ENCODE measurements around the gene PAK6.

PAK6 gene

DNA sequence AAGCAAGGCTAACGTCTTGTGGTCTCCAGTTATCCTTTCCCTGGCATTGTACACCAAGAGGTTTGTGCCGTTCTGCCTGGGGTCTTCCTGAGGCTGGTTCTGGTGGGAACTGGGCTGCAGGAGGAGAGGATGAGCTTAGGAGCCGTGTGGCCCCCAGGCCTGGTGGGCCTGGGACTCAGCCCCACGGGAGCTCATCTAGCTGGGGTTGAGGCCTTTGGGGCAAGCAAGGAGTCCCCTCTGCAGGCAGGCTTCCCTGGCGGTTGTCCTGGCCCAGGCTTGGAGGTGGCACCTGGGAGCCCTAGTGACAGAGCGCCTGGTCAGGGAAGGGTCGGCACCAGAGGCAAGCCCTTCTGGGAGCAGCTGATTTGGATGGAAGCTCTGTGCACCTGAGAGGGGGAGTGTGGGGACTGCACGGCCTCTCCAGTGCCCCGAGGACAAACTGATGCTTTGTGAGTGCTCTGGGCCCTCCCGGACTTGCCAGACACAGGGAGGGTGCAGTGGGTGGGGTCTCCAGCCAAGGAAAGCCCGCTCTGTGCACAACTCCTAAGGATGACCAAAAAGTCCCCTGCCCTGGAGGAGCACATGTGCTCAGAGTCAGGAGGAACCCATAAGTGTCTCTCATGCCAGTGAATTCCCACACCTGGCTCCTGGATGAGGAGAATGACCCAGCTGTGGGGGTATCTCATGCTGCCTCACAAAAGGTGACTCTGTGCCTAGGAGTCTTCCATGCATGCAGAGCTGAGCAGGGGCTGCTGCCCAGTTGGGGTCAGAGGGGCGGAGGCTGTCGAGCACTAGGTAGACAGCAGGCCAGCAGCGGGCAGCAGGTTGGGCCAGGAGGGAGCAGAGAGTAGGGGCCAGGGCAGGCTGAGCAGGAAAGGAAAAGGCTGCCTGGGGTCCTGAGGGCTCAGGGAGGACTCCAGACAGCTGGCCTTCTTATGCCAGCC, 2.7 kb downstream of the PAK6 start:
- no peak for DNase-seq

DNA sequence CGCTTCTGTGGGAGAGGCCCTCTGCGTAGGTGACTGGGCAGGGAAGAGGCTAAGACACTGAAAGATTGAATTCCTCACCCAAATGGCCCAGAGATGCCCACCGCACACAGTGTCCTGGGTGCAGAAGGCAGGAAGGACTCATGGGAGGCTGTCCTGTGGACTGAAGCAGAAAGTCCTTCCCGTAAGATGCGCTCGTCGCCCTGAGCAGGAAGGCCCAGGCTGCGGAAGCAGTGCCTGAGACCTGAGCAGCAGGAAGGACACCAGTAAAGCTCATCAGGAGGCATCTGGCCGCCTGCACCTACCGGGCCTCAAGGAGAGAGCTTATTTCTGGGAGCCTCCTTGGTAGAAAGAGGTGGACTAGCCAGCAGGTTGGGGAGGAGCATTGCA, 3.3 kb downstream of the PAK6 start:
- DNase-seq = no peak

DNA sequence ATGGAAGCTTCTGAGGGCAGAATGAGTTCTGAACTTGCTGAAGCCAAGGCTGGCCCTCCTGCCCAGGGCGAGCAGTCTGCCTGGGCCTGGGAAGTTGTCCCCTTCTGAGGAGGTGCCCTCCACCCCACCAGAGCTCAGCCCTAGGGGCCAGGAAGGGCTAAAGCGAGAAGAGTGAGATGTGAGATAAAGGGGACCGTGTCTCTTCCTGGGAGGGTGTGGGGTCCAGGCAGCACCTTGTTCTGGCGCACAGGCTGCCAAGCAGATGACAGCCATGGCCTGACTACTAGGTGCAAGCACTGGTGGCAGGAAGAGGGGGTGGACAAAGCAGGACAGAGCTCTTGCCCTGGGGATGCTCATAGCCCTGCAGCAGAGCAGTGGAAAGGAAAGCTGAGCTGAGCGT, 3.7 kb downstream of the PAK6 start:
- DNase-seq = no peak

DNA sequence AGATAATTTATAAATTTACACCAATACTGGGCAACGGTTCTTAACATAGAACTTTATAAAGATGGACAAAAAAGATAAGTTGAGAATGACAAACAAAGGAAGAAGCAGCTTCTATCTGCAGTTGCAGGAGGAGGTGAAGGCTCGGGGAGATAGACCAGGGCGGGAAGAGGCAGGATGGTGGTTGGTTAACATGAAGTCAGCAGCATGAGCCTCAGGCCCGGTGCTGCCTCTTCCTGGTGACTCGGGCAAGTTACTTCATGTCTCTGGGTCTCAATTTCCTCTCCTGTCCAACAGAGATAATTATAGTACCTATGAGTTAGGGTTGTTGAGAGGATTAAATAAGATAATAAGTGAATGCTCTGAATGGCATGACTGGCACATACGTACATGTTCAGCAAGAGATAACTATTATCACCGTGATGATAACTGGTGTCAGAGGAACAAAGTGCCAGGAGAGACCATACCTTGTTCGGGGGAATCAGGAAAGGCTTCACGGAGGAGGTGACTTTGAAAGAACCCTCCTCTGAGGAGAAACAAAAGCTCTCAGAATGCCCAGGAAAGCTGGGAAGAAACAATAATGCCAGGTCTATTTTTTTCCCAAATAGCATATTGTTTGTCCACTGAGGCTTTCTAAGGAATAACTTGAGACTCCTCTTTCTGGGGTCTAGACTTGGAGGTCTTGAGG, 4.4 kb downstream of the PAK6 start:
- no peak for DNase-seq

DNA sequence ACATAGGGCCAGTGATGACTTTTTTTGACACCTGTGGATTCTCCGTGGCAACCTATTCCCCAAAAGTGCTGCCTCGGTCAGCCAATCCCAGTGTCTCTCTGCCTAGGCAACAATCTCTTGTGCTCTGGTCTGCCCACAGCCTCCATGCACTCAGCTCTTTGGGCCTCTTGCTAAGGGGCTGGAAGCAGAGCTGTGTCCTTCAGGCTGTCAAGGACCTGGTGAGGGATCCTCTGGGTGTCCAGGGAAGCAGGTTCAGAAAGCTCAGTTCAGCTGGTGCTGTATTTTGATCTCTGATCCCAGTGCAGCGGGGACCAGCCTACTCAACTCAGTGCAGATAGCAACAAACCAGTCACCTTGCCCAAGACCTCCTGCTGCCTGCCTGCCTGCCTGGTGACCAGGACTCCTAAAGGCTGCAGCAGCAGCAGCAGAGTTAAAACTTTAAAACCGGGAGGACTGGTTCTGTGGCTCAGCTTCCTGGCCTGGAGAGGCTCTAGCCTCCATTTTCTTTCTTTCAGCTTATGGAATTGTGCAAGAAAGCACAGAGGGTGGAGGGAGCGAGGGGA, 6.2 kb downstream of the PAK6 start:
- no peak for DNase-seq

DNA sequence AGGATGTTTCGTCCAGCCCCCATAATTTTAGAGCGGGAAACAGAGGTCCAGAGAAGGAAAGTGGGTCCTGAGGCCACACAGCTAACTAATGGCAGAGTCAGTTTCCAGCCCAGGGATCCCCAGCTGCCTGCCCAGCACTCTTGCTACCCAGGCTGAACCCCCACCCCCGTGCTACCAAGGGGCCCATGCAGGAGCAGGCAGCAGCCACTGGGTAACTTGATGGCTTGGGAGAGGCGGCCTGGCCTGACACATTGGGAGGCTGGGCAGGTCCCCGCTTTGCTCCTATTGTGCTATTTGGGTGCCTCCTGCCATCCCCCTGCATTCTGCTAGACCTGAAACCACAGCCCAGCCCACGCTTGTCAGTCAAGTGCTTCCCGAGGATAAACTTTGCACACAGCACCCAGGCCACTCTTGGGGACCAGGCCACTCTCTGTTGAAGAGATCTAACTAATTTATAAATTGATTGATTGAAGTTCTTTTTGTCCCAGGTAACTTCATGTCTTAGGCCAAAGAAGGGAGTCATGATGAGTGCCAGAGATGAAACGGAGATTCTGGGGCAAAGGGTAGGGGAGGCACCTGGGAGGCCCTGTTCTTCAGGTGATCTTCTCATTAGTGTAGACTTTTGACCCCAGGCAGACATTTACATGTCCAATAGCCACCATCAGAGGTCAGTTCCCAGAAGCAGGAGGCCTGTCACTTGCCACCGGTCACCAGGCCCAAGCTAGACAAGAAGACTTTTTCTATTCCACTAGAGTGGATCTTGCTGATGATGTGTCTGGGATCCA, 7.0 kb downstream of the PAK6 start:
- DNase-seq = no peak

DNA sequence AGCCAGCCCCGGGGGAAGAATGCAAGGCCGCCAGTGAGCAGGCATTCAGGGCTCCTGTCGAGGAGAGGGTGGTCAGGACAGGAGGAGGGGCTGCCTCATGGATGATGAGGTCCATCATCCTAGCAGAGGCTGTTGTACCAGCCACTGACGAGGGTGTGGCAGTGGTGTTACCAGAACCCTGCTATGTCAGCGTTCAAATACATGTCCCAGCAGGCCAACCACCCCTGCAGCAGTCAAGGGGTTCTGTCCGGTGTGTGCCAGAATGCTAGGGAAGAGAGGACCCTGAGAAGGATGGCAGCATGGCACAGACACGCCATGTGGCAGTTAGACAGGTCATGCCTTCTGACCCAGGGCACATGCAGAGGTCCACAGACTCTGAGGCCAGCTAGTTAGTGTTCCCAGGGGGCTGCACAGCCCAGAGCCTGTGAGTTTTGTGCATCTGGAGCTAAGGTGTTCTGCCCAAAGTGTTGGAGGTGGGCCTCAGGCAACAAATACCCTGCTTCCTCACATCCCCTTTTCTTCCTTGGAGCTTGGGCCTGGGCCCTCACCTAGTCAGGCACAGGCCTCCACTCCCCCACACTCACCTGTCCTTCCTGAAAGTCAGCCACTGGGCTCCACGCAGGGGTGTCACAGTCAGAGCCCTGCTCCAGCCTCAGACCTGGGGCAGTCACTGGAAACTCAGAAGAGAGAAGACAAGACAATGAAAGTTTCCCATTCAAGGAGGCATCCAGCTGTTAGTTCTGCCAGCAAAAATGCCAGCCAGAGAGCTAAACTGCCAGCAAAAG, 7.8 kb downstream of the PAK6 start:
- DNase-seq = no peak

DNA sequence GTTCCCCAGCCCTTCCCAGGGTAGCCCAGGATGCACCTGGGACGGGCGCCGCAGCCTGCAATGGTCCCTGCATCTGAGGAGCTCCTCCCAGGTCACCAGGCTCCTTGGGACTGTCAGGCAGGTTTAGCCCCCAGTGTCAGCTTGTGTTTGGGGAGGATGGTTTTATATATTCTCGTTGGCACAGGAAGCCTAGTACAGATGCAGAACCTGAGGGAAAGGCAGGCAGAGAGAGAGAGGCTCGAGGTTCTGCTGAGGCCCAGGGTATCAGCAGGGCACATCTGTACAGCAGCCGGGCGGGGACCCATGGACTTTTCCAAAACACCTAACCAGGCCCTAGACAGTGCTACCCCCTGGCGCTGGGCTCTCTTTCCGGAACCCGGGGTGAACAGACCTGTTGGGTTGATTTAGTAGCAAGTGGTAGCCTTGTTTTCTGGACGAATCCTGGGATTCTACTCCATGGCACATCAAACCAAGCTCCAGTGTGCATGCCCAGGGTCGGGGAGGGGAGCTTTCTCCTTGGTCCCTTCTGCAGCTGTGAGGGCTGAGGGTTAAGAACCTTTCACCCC, 8.6 kb downstream of the PAK6 start:
- no peak for DNase-seq

DNA sequence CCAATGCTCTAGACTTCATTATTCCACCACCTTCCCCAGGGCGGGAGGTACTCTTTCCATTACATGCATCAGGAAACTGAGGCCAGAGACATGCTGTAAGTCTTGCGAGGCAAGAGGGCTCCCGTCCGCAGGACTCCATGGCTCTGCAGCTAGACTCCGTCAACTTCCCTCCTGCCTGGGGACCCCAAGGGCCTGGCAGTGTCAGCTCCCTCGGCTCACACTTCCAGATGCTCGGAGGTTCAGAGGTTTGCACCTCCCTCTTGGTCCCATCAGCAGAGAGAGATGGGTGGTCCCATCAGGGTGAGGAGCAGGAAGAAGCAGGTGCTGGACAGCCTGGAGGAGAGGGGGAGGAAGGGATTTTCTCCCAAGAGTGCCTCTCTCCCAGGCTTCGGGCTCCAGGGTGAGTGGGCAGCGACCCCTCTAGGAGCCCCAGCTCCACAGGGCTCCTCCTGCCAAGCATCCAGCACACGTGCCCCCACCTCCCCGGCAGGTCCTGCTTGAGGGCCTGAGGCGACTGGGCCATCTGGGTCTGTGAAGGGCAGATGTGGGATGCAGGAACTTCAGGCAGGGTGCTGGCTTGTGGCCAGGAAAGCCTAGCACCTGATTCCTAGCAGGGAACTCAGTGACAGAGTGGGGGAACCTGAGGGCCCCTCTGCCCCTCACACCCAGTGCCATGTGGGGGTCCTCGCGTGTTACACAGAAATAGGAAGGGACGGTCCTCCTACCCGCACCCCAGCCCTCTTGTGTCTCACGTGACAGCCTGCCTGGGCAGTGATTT, 9.3 kb downstream of the PAK6 start:
- peak; percentile 55 for DNase-seq

DNA sequence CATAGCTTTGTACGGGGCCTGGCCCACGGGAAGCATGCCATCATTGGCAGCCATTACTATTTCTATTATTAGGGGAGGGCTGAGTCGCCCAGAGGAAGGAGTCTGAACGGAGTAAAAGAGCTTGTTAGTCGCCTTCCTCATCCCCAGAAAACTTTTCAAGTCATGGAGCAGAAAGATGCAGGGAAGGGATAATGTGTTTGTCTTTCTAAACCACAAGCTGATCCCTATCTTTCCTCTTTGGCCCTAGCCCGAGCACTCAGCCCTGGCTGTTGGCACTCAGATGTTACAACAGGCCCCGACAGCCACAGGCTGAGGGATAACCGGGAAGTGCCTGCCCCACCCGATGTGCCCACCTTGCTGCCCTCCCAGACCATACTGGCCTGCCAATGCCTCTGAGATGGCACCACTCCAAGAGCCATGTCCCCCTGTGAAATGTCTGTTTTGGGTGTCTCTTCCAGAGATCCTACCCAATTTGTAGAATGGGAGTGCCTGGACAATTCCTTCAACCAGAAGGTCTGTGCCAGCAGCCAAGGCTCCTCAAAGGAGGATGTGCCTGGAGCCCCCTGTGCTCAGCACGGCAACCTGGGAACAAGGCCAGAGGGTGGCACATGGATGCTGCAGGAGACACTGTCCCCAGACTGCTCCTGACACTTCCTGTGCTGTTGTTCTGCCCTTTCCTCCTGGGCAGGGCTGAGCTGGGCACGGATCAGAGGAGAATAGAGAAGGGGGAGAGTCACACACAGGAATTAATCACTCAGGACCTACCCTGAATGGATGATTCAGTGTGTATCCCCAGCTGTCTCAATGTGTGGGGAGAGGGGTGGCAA, 10.8 kb downstream of the PAK6 start:
- no peak for DNase-seq

DNA sequence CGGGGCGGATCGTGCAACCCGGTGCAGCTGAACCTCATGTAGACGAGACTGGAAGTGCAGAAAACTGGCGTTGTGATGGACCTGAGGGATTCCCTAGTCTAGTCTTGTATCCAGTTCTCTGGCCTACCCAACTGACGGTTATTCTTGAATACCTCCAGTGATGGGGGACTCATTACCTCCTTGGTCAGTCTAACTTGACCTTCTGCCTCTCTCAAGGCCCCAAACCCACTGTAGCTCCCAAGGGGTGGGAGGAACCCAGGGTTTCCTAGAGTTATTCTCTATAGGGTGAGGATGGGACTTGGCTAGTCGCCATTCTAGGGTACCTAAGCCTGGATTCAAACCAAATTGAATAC, 11.4 kb downstream of the PAK6 start:
- DNase-seq = no peak

DNA sequence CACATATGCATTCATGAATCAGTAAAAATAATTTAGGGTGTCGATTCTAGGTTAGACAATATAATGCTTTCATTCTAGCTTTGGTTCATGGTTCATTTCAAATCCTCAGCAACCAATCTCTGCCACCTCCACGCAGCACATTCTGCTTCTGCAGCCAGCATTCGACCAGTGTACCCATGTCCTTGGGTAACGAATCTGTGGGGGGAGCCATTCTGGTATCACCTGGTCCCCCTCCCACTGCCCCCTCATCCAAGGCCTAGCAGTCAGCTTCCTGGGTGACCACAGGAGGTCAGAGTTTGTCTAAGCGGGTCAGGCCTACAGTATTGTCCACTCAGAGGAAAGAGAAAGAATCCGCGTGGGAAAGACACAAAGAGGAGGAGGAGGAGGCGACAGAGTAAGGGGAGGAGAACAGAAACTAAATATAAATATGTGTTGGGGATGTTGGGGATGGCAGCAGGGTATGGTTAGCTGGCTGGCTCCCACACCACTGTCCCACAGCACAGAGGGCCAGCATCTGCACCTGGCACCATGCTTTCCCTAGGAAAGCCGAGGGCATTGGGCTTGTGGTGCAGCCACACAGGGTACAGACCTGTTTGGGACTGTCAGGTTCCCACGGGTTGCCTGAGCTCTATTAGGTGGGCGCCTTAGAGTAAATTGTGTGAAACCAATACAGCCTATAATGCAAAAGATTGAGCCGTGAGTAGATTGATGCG, 12.1 kb downstream of the PAK6 start:
- no peak for DNase-seq

DNA sequence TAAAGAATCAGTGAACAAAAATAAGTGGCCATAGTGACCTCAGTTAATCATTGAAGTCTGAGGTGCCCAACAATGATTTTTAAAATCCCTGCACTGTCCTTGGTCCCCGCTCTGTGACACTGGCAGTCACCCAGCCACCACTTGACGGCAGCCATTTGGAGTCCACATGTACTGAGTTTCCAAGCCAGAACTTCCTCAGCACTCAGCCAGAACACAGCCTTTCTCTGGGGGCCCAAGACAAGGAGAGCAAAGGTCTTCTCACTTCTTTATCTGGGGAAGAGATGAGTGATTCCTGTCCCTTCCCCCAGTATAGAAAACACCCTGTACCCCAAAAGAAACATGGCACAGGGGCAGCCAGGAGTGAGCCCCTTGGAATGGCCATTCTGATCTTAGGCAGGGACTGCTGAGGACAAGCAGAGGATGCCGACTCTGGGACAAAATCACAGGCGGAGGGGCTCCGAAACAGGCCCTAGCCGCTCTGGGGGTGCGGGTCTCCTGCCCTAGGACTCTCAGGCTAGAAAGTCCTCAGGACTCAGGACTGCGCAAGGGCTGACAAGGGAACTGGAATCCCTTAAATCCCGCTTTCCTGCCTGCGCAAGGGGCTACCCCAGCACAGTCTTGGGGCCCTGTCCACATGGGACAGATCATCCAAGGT, 12.8 kb downstream of the PAK6 start:
- DNase-seq = no peak

DNA sequence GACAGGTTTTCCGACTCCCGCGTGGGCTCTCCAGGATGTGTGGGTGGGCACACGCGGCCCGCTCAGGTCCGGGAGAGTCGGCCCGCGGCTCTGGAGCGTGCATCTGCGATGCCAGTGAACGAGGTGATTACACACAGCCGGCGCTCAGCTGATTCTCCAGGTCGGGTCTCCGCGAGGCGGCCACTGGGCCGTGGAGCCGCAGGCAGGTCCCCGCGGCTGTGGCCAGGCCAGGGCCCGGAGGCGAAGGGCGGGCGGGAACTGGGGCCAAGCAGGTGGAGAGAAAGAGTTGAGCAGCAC, 13.2 kb downstream of the PAK6 start:
- no peak for DNase-seq

DNA sequence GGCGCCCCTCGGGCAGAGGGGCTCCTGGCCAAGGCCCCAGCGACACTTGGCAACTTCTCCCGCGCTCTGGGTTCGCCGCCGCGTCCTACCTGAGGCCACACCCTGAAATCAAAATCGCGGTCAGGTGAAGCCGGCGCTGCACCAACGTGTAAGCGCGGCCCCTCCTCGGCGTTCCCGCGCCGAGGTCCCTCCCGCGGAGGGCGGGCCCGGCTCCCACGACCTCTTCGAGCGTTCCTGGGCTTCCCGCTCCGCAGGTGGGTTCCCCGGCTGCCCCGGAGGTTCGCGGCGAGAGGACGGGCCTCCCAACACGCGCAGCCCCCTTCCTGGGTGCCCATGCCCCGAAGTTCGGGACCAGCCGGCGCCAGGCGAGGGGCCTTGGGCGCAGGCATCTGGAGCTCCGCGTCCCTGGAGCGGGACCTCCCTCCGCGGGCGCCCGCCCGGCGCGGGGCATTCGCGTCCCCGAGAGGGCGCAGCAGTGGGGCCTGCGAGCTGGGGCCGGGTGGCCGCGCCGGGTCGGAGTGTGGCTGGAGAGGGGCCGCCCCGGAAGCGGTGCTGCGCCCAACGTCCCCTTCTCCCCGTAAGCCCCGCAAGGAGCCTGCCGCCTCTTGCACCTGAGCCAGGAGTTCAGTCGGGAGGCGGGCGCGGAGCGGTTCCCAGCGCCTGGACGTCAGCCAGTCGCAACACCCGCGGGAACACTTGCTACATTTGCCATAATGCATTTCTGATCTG, 13.7 kb downstream of the PAK6 start:
- peak; percentile 71 for DNase-seq

DNA sequence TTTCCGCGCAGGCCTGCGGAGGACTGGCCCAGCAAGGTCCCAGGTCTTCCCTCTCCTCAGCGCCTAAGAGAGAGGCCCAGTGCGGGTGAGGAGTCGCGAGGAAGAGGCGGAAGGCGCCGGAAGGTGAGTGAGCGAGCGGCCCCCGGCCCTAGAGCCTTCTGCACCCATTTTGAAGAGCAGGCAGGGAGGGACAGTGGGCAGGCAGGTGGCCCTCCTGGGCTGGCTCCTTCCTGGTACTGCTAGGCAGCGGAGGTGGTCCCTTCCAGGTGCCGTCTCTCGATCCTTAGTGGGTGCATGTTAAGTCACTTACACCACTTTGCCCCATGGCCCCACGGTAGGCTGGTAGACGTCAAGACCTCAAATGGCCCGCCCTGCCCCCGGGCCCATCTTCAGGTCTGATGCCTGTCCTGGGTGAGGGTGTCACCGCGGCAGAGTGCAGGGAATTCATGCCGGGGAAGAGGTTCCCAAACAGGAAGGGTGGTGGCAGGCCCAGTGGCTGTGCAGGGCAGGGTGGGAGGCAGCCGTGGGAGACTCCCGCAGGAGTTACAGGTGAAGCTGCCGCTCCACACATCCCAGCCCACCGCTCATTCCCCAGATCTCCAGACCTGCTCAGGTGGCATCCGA, 14.4 kb downstream of the PAK6 start:
- DNase-seq = no peak

DNA sequence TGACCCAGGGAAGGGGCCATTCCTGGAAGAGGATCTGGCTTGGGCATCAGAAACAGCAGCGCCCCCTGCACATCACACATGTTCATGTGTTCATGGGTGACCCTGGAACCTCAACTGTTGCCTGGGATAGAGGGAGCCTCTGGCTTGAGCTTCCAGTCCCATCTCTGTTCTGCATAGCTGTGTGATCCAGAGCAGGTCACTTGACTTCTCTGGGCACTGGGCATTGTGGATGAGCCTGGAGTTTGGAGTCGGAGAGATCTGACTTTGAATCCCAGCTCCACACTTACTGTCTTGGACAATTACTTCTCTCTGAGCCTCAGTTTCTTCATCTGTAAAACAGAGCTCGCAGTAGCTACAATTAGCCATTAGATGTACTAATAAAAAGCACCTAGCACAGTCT, 15.6 kb downstream of the PAK6 start:
- DNase-seq = no peak

DNA sequence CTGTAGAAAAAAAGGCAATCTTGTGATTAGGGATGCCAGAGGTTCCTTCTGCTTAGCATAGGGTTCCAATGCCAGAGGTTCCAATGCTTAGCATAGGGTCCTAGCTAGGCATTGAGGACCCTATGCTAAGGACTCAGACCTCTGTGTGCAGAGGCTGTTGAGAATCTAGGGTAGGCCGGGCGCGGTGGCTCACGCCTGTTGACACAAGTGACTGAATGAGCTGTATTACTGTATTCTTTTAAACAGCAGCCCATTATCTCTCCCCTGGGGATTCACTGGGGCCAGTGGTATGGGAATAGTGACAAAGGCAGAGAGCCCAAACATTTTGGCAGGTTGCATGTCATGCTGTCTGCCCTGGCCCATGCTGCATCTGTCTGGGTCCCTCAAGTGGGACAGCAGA, 16.2 kb downstream of the PAK6 start:
- peak; percentile 14 for DNase-seq

All from NCI-H2171 treated with DMSO at 0.1 percent for 48 hours (cell line).